ENCODE results near the gene CEP170.

Gene CEP170

DNA sequence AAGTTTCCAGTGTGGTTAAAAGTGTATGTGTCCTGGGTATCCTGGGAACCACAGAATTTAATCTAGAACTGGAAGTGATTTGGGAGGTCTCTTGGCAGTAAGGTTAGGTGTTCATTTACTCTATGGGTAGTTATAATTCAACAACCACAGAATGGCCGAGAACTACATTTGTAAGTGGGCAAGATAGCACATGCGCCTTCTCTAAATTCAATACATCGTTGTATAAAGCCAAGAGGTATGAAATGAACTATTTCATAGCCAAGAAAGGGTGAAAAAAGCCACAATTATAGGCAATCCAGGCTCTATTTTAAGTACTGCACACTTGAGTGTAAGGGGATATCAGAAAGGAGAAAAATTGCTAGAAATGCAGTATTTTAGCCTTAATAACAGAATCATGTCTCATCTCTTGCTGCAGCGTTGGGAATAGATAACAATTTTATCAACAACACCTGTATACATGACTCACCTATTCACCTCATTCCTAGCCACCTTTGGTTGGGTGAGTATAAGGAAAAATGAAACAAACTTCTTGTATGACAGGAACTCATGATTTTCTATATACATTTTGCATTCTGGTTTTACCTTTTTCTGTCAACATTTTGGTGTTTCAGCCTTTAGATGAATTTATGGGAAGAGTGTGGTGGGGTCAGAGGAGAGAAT, 5.3 kb upstream of the CEP170 start:
- TF ChIP-seq NFIC (IDR thresholded peaks at IDR 0.05): no peak
- TF ChIP-seq, protein P1, sequence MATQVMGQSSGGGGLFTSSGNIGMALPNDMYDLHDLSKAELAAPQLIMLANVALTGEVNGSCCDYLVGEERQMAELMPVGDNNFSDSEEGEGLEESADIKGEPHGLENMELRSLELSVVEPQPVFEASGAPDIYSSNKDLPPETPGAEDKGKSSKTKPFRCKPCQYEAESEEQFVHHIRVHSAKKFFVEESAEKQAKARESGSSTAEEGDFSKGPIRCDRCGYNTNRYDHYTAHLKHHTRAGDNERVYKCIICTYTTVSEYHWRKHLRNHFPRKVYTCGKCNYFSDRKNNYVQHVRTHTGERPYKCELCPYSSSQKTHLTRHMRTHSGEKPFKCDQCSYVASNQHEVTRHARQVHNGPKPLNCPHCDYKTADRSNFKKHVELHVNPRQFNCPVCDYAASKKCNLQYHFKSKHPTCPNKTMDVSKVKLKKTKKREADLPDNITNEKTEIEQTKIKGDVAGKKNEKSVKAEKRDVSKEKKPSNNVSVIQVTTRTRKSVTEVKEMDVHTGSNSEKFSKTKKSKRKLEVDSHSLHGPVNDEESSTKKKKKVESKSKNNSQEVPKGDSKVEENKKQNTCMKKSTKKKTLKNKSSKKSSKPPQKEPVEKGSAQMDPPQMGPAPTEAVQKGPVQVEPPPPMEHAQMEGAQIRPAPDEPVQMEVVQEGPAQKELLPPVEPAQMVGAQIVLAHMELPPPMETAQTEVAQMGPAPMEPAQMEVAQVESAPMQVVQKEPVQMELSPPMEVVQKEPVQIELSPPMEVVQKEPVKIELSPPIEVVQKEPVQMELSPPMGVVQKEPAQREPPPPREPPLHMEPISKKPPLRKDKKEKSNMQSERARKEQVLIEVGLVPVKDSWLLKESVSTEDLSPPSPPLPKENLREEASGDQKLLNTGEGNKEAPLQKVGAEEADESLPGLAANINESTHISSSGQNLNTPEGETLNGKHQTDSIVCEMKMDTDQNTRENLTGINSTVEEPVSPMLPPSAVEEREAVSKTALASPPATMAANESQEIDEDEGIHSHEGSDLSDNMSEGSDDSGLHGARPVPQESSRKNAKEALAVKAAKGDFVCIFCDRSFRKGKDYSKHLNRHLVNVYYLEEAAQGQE (IDR thresholded peaks at IDR 0.05; ENCODE audit: low read depth): no peak
- TF ChIP-seq YY1 (IDR thresholded peaks at IDR 0.05; ENCODE audit: low read depth): no peak
- TF ChIP-seq, protein P2, sequence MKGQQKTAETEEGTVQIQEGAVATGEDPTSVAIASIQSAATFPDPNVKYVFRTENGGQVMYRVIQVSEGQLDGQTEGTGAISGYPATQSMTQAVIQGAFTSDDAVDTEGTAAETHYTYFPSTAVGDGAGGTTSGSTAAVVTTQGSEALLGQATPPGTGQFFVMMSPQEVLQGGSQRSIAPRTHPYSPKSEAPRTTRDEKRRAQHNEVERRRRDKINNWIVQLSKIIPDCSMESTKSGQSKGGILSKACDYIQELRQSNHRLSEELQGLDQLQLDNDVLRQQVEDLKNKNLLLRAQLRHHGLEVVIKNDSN (IDR thresholded peaks at IDR 0.05): no peak
- TF ChIP-seq, protein P3, sequence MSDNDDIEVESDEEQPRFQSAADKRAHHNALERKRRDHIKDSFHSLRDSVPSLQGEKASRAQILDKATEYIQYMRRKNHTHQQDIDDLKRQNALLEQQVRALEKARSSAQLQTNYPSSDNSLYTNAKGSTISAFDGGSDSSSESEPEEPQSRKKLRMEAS (IDR thresholded peaks at IDR 0.05): no peak
- no peak for TF ChIP-seq FOXM1 (IDR thresholded peaks at IDR 0.05; ENCODE audit: borderline replicate concordance, low read depth)
- no peak for TF ChIP-seq TAF1 (IDR thresholded peaks at IDR 0.05; ENCODE audit: low read depth)
- TF ChIP-seq CREB1 (IDR thresholded peaks at IDR 0.05; ENCODE audit: low read depth): no peak
- TF ChIP-seq RAD21 (IDR thresholded peaks at IDR 0.05; ENCODE audit: low read depth): no peak
- TF ChIP-seq CEBPB (IDR thresholded peaks at IDR 0.05): no peak
- no peak for TF ChIP-seq EP300 (IDR thresholded peaks at IDR 0.05; ENCODE audit: borderline replicate concordance)
- TF ChIP-seq EGR1 (IDR thresholded peaks at IDR 0.05): no peak
- TF ChIP-seq TEAD4 (IDR thresholded peaks at IDR 0.05): no peak
- no peak for TF ChIP-seq ZBTB7A (IDR thresholded peaks at IDR 0.05; ENCODE audit: low read depth)
- TF ChIP-seq TCF12 (IDR thresholded peaks at IDR 0.05; ENCODE audit: low read depth): no peak

DNA sequence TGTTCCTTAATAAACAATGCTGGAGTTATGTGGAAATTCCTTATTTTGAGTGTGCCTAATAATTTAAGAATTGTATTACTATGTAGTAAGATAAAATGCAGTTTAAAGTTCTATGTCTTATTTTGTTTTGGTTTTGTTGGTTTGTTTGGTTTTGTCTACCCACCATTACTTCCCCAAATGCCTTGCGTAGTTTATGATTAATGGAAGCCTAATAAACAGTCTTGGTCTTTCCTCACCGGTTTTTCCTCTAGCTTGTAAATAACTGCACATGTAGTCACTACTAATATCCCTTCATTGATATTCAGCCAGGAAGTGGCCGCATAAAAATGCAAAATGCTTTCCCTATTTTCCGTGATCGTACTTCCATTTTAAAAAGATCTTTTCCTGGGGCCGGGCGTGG, 3.6 kb upstream of the CEP170 start:
- no peak for TF ChIP-seq TEAD4 (IDR thresholded peaks at IDR 0.05)
- TF ChIP-seq, protein P3 (IDR thresholded peaks at IDR 0.05): no peak
- TF ChIP-seq, protein P1 (IDR thresholded peaks at IDR 0.05; ENCODE audit: low read depth): no peak

DNA sequence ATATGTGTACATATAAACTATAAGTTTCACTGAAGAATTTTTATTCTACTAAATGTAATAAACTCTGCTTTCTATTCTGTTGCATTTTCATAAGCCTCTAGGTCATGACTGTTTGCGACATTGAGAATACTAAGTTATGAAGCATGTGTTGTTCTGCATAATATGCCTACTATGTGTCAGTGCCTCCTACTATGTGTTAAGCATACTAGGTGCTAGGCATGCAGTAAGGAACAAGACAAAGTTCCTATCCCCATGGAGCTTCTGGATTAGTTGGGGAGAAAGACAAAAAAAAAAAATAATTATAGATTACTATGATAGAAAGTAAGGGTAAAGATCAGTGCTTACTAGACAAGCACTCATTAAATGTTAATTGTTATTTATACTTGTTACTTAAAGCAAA, 2.1 kb upstream of the CEP170 start:
- TF ChIP-seq TEAD4 (IDR thresholded peaks at IDR 0.05): no peak
- no peak for TF ChIP-seq TCF12 (IDR thresholded peaks at IDR 0.05; ENCODE audit: low read depth)
- no peak for TF ChIP-seq FOXM1 (IDR thresholded peaks at IDR 0.05; ENCODE audit: borderline replicate concordance, low read depth)
- no peak for TF ChIP-seq EGR1 (IDR thresholded peaks at IDR 0.05)

DNA sequence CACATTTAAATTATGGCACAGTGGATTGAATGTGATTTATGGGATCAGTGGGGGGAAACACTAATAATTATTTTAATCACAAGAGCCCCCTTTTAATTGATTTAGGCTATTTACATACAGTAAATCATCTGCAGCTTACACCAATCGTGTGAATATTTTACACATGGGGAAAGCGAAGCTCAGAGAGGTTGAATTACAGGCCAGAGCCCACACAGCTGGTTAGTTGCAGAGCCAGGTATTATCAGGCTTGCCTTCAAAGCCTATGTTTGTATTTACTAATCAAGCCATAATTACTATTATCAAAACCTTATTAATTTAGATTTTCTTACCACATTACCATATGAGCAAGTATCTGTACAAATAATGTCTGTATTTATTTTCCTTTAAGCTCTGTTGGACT, 1.5 kb upstream of the CEP170 start:
- TF ChIP-seq YY1 (IDR thresholded peaks at IDR 0.05; ENCODE audit: low read depth): no peak
- no peak for TF ChIP-seq TAF1 (IDR thresholded peaks at IDR 0.05; ENCODE audit: low read depth)
- TF ChIP-seq CREB1 (IDR thresholded peaks at IDR 0.05; ENCODE audit: low read depth): no peak
- TF ChIP-seq CEBPB (IDR thresholded peaks at IDR 0.05): no peak
- no peak for TF ChIP-seq RAD21 (IDR thresholded peaks at IDR 0.05; ENCODE audit: low read depth)
- TF ChIP-seq EP300 (IDR thresholded peaks at IDR 0.05; ENCODE audit: borderline replicate concordance): no peak
- TF ChIP-seq ZBTB7A (IDR thresholded peaks at IDR 0.05; ENCODE audit: low read depth): no peak
- TF ChIP-seq EGR1 (IDR thresholded peaks at IDR 0.05): no peak
- no peak for TF ChIP-seq TCF12 (IDR thresholded peaks at IDR 0.05; ENCODE audit: low read depth)
- TF ChIP-seq, protein P3 (IDR thresholded peaks at IDR 0.05): no peak
- TF ChIP-seq, protein P1 (IDR thresholded peaks at IDR 0.05; ENCODE audit: low read depth): no peak
- no peak for TF ChIP-seq TEAD4 (IDR thresholded peaks at IDR 0.05)
- TF ChIP-seq FOXM1 (IDR thresholded peaks at IDR 0.05; ENCODE audit: borderline replicate concordance, low read depth): no peak
- no peak for TF ChIP-seq NFIC (IDR thresholded peaks at IDR 0.05)
- TF ChIP-seq, protein P2 (IDR thresholded peaks at IDR 0.05): no peak

Measured in Ishikawa (cell line).